ENCODE measurements around the gene KIF1C. TPM values are rescaled to one million over a fixed set of nuclear protein-coding genes. Genes with fewer than 3 reads are reported as not detected.

KIF1C gene
- total RNA-seq, 2 donors from 2014 or later: 113 to 152 TPM

- ATAC-seq (ENCODE audit: insufficient number of reproducible peaks, low FRiP score, low read depth) (no peak), DNase-seq (ENCODE audit: low spot score) (no peak)
- TF ChIP-seq CTCF (IDR thresholded peaks at IDR 0.05): no peak
- H3K36me3 ChIP-seq: peaks cover 62% of the 10 kb centered on the region
- peaks cover 16 to 25% of the 10 kb centered on the region in 2 donors for H3K4me1 ChIP-seq (ENCODE audit: control insufficient read depth in 1 of 2, low read depth in 2 of 2)
- H3K27me3 ChIP-seq (replicated peaks; ENCODE audit: insufficient read depth): no peaks in the 10 kb centered on the region
- no peaks in the 10 kb centered on the region for H3K9me3 ChIP-seq
- H3K27ac ChIP-seq: no peak overlapping the region
- H3K4me3 ChIP-seq: no peak overlapping the region
Measured at GRCh38 chr17:5002121-5002788, 4.5 kb downstream of the KIF1C start.

DNA sequence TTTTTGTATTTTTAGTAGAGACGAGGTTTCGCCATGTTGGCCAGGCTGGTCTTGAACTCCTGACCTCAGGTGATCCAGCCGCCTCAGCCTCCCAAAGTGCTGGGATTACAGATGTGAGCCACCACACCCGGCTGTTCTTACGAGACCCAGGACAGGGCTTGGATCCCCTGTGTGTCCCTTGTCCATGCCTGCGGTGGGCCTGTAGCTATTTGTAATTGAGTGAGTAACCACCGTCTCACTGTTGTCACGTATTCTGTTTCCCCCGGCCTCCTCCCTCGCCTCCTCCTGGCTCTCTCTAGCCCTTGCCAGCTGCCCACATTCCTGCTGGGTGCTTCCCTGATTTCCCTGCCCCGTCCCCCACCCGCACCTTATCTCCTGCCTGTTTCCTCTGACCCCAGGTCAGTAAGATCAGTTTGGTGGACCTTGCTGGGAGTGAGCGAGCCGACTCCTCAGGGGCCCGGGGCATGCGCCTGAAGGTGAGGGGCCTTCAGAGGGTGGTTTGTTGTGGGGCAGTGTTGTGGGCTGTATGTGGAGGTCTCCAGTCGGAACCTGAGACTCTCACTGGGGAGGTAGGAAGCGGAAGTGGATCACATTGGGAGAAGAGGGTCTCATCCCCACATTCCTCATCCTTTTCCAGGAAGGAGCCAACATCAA is 5.6 kb downstream of the KIF1C start:
- DNase-seq (ENCODE audit: low spot score) (no peak), ATAC-seq (ENCODE audit: insufficient number of reproducible peaks, low FRiP score, low read depth) (no peak)
- Histone ChIP-seq H3K36me3 (peaks cover 73% of the 10 kb centered on the region), H3K27me3 (replicated peaks; ENCODE audit: insufficient read depth) (no peaks in the 10 kb centered on the region), H3K4me3 (no peak overlapping the region), H3K4me1 (ENCODE audit: control insufficient read depth in 1 of 2, low read depth in 2 of 2) (peaks cover 16 to 25% of the 10 kb centered on the region in 2 donors), H3K27ac (no peak overlapping the region), H3K9me3 (no peaks in the 10 kb centered on the region)
- TF ChIP-seq CTCF (IDR thresholded peaks at IDR 0.05): no peak

GRCh38 chr17:5011928-5012327 is 14.2 kb downstream of the KIF1C start:
- ATAC-seq (ENCODE audit: insufficient number of reproducible peaks, low FRiP score, low read depth): no peak

GRCh38 chr17:5014357-5014756 is 16.6 kb downstream of the KIF1C start:
- peaks cover 61% of the 10 kb centered on the region for H3K36me3 ChIP-seq
- H3K27me3 ChIP-seq (replicated peaks; ENCODE audit: insufficient read depth): no peaks in the 10 kb centered on the region
- no peak overlapping the region for H3K4me3 ChIP-seq
- H3K9me3 ChIP-seq: no peaks in the 10 kb centered on the region
- ATAC-seq (ENCODE audit: insufficient number of reproducible peaks, low FRiP score, low read depth): no peak
- no peak for DNase-seq (ENCODE audit: low spot score)
- H3K4me1 ChIP-seq (ENCODE audit: control insufficient read depth in 1 of 2, low read depth in 2 of 2): no peaks in the 10 kb centered on the region
- TF ChIP-seq CTCF (IDR thresholded peaks at IDR 0.05): no peak
- no peak overlapping the region for H3K27ac ChIP-seq

More at GRCh38 chr17:5011928-5012327, 14.2 kb downstream of the KIF1C start:
- no peak for DNase-seq (ENCODE audit: low spot score)
- Histone ChIP-seq H3K27me3 (replicated peaks; ENCODE audit: insufficient read depth) (no peaks in the 10 kb centered on the region), H3K27ac (no peak overlapping the region), H3K36me3 (peaks cover 73% of the 10 kb centered on the region), H3K4me3 (no peak overlapping the region), H3K9me3 (no peaks in the 10 kb centered on the region), H3K4me1 (ENCODE audit: control insufficient read depth in 1 of 2, low read depth in 2 of 2) (no peaks in the 10 kb centered on the region)
- TF ChIP-seq CTCF (IDR thresholded peaks at IDR 0.05): no peak

DNA sequence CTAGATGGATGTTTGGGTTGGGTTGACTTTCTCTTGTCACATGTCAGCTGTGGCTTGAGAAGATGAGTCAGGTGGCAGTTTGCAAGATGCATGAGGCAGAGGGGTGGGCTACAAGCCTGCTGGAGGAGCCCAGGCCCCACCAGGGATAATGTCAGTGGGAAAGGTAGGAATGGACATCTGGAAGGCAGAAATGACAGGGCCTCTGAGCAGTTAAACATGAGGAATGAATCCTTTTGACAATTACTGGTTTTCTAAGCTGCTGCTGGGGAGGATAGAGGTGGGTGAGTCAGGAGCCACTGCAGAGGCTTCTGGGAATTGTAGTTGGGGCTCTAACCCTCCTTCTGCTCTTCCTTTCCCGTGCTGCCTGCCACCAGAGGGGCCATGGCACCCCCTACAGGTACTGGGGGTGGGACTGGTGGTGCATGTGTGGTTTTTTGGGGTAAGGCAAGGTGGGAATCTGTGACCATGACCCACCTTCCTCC is 21.8 kb downstream of the KIF1C start:
- Histone ChIP-seq H3K27ac (no peak overlapping the region), H3K36me3 (peaks cover 80% of the 10 kb centered on the region), H3K9me3 (no peaks in the 10 kb centered on the region), H3K4me1 (ENCODE audit: control insufficient read depth in 1 of 2, low read depth in 2 of 2) (no peaks in the 10 kb centered on the region), H3K4me3 (no peak overlapping the region), H3K27me3 (replicated peaks; ENCODE audit: insufficient read depth) (no peaks in the 10 kb centered on the region)
- DNase-seq (ENCODE audit: low spot score): no peak
- no peak for TF ChIP-seq CTCF (IDR thresholded peaks at IDR 0.05)
- ATAC-seq (ENCODE audit: insufficient number of reproducible peaks, low FRiP score, low read depth): peak; percentile 18

Data from thoracic aorta (tissue), 2 donors.